ENCODE results near the gene BLOC1S4.
"Not testable (repeated sequence)": the region's sequence is repeated elsewhere in the genome, so short reads cannot be mapped to it uniquely, and the experiment has no call there.

The BLOC1S4 gene

DNA sequence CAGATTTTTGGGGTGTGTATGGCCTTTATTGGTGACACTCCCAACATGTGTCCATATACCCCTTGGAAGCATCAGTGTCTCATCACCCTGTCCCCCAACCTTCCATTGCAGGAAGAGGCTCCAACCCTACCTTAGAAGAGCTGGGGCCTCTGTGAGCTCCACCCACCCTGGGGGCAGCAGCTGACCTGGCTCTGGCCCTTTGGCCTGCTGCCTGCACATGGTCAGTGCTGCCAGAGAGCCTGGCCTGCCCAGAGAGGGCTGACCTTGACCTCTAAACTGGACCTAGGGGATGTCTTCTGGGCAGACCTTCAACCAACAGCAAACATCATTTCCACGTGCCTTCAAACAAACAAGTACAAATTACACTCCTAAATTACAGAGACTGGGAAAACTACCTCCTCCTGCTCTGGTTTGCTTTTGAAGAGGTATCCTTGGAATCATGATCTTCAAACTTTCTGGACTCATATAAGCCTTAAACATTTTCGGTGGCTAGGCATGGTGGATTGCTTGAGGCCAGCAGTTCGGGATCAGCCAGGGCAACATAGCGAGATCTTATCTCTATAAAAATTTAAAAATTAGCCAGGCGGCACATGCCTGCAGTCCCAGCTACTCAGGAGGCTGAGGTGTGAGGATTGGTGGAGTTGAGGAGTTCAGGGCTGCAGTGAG, 39.2 kb downstream of the BLOC1S4 start:
- no peak overlapping the region for H2AFZ ChIP-seq (ENCODE audit: low read depth, low read length, severe bottlenecking)
- H3K9me2 ChIP-seq (replicated peaks; ENCODE audit: insufficient read depth, low read length), result no peaks in the 10 kb centered on the region
- no peaks in the 10 kb centered on the region for H3K36me3 ChIP-seq (ENCODE audit: low read length)
- no peaks in the 10 kb centered on the region for H3K79me2 ChIP-seq (ENCODE audit: insufficient read depth, low read length)
- H3K9ac ChIP-seq (ENCODE audit: low read length), result no peak overlapping the region
- H3K4me2 ChIP-seq (ENCODE audit: low read depth, low read length, poor library complexity, severe bottlenecking), result no peak overlapping the region
- H4K20me1 ChIP-seq (ENCODE audit: low read depth, low read length), result no peaks in the 10 kb centered on the region
- TF ChIP-seq, protein P1, sequence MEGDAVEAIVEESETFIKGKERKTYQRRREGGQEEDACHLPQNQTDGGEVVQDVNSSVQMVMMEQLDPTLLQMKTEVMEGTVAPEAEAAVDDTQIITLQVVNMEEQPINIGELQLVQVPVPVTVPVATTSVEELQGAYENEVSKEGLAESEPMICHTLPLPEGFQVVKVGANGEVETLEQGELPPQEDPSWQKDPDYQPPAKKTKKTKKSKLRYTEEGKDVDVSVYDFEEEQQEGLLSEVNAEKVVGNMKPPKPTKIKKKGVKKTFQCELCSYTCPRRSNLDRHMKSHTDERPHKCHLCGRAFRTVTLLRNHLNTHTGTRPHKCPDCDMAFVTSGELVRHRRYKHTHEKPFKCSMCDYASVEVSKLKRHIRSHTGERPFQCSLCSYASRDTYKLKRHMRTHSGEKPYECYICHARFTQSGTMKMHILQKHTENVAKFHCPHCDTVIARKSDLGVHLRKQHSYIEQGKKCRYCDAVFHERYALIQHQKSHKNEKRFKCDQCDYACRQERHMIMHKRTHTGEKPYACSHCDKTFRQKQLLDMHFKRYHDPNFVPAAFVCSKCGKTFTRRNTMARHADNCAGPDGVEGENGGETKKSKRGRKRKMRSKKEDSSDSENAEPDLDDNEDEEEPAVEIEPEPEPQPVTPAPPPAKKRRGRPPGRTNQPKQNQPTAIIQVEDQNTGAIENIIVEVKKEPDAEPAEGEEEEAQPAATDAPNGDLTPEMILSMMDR (IDR thresholded peaks at IDR 0.05; ENCODE audit: insufficient read depth, low read length, poor library complexity, severe bottlenecking), result no peak
- TF ChIP-seq EZH2phosphoT487 (conservative IDR thresholded peaks at IDR 0.05; ENCODE audit: low read length), result no peak
- no peaks in the 10 kb centered on the region for H3K27me3 ChIP-seq (ENCODE audit: low read length)
- H3K27ac ChIP-seq (ENCODE audit: low read depth, low read length), result no peak overlapping the region
- no peaks in the 10 kb centered on the region for H3F3A ChIP-seq (ENCODE audit: insufficient read depth)
- H3K4me3 ChIP-seq (ENCODE audit: insufficient read depth, low read length, poor library complexity, severe bottlenecking), result no peak overlapping the region
- no peaks in the 10 kb centered on the region for H3K9me3 ChIP-seq (ENCODE audit: insufficient read depth, low read length)

DNA sequence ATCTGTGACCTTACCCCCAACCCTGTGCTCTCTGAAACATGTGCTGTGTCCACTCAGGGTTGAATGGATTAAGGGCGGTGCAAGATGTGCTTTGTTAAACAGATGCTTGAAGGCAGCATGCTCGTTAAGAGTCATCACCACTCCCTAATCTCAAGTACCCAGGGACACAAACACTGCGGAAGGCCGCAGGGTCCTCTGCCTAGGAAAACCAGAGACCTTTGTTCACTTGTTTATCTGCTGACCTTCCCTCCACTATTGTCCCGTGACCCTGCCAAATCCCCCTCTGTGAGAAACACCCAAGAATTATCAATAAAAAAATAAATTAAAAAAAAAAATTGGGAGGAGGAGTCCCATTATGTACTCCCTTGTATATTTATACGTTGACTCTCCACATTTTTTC, 40.4 kb downstream of the BLOC1S4 start:
- H3K9ac ChIP-seq (ENCODE audit: low read length); H3K79me2 ChIP-seq (ENCODE audit: insufficient read depth, low read length); H2AFZ ChIP-seq (ENCODE audit: low read depth, low read length, severe bottlenecking); H3K9me2 ChIP-seq (replicated peaks; ENCODE audit: insufficient read depth, low read length); H3K4me3 ChIP-seq (ENCODE audit: insufficient read depth, low read length, poor library complexity, severe bottlenecking); H3F3A ChIP-seq (ENCODE audit: insufficient read depth); H4K20me1 ChIP-seq (ENCODE audit: low read depth, low read length); H3K27me3 ChIP-seq (ENCODE audit: low read length); H3K27ac ChIP-seq (ENCODE audit: low read depth, low read length); H3K36me3 ChIP-seq (ENCODE audit: low read length); H3K4me2 ChIP-seq (ENCODE audit: low read depth, low read length, poor library complexity, severe bottlenecking); H3K9me3 ChIP-seq (ENCODE audit: insufficient read depth, low read length): not testable (repeated sequence)

DNA sequence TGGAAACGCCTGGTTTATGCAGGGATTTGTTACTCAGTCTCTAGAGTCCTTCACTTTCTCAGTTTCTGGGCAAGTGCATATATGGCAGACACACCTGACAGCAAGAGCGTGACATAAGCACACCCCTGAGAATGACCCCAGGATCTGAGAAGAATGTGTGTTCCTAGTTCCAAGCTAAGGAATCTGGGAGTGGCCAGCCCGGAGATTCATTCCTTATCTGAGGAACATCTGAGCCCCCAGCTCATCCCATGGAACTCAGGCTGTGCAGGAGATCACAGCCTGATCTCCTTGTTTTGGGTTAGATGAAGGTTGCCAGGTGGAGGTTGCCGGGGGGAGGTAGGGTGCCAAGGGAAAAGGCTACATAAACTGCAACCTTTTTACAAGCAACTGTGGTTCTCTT, 42.8 kb downstream of the BLOC1S4 start:
- H3F3A ChIP-seq (ENCODE audit: insufficient read depth), result no peaks in the 10 kb centered on the region
- no peak overlapping the region for H3K4me2 ChIP-seq (ENCODE audit: low read depth, low read length, poor library complexity, severe bottlenecking)
- H3K9me2 ChIP-seq (replicated peaks; ENCODE audit: insufficient read depth, low read length), result no peaks in the 10 kb centered on the region
- H3K79me2 ChIP-seq (ENCODE audit: insufficient read depth, low read length), result no peaks in the 10 kb centered on the region
- H3K9me3 ChIP-seq (ENCODE audit: insufficient read depth, low read length), result no peaks in the 10 kb centered on the region
- no peaks in the 10 kb centered on the region for H4K20me1 ChIP-seq (ENCODE audit: low read depth, low read length)
- H3K27ac ChIP-seq (ENCODE audit: low read depth, low read length), result no peak overlapping the region
- H3K9ac ChIP-seq (ENCODE audit: low read length), result no peak overlapping the region
- no peaks in the 10 kb centered on the region for H3K27me3 ChIP-seq (ENCODE audit: low read length)
- H3K4me3 ChIP-seq (ENCODE audit: insufficient read depth, low read length, poor library complexity, severe bottlenecking), result no peak overlapping the region
- H3K36me3 ChIP-seq (ENCODE audit: low read length), result no peaks in the 10 kb centered on the region
- H2AFZ ChIP-seq (ENCODE audit: low read depth, low read length, severe bottlenecking), result no peak overlapping the region
- TF ChIP-seq, protein P1 (IDR thresholded peaks at IDR 0.05; ENCODE audit: insufficient read depth, low read length, poor library complexity, severe bottlenecking), result no peak
- no peak for TF ChIP-seq EZH2phosphoT487 (conservative IDR thresholded peaks at IDR 0.05; ENCODE audit: low read length)

DNA sequence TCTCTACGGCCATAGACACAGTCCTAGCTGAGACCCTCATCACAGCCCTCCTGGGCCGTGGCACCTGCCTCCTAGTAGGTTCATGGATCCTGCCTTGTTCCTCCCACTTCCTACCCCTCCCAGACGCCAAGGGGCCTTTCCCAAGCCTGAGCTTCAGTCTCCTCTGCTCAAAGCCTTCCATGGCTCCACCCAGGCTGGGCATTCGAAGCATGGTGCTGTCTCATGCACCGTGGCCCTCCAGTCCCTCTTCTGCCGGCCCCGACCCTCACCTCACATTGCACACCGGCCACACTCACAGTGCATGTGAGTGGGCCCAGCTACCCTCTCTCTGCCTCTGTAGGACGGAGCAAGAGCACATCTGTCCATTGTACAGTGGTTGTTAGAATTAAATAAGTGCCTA, 44.9 kb downstream of the BLOC1S4 start:
- Histone ChIP-seq H3K9me3 (ENCODE audit: insufficient read depth, low read length) (no peaks in the 10 kb centered on the region), H2AFZ (ENCODE audit: low read depth, low read length, severe bottlenecking) (no peak overlapping the region), H3K27ac (ENCODE audit: low read depth, low read length) (no peak overlapping the region), H3K9ac (ENCODE audit: low read length) (no peak overlapping the region), H4K20me1 (ENCODE audit: low read depth, low read length) (no peaks in the 10 kb centered on the region), H3K27me3 (ENCODE audit: low read length) (no peaks in the 10 kb centered on the region), H3K4me2 (ENCODE audit: low read depth, low read length, poor library complexity, severe bottlenecking) (no peak overlapping the region), H3K36me3 (ENCODE audit: low read length) (no peaks in the 10 kb centered on the region), H3F3A (ENCODE audit: insufficient read depth) (no peaks in the 10 kb centered on the region), H3K4me3 (ENCODE audit: insufficient read depth, low read length, poor library complexity, severe bottlenecking) (no peak overlapping the region), H3K79me2 (ENCODE audit: insufficient read depth, low read length) (no peaks in the 10 kb centered on the region), H3K9me2 (replicated peaks; ENCODE audit: insufficient read depth, low read length) (no peaks in the 10 kb centered on the region)
- no peak for TF ChIP-seq EZH2phosphoT487 (conservative IDR thresholded peaks at IDR 0.05; ENCODE audit: low read length)
- TF ChIP-seq, protein P1 (IDR thresholded peaks at IDR 0.05; ENCODE audit: insufficient read depth, low read length, poor library complexity, severe bottlenecking), result no peak

All from SU-DHL-6 (cell line).